GM23338 (cell line): ENCODE measurements around the gene DAAM2. TPM values are rescaled to one million over a fixed set of nuclear protein-coding genes. Genes with fewer than 3 reads are reported as not detected.

Source experiments
- ATAC-seq: fragments of 200-7000 bp; cut with Tn5 transposase; 3 replicates; pipeline ENCODE4 v1.9.1; 2020
- DNase-seq: peaks from one replicate; pipeline ENCODE4 v3.0.0-alpha.2; 2015; ENCODE audit warnings: low spot score
- H2AFZ ChIP-seq: fragments of 200-600 bp; sonication (generic); 2 replicates; pipeline ENCODE4 v1.8.0; 2016; ENCODE audit warnings: antibody characterized with exemption, mild to moderate bottlenecking, moderate library complexity
- H3F3A ChIP-seq: fragments of 200-600 bp; sonication (generic); replicated peaks from 2 replicates; pipeline ENCODE4 v1.8.0; 2017; ENCODE audit warnings: antibody characterized with exemption, mixed run types, low read depth
- H3K27ac ChIP-seq: fragments of 200-600 bp; sonication (generic); 2 replicates; pipeline ENCODE4 v1.6.1; 2016; ENCODE audit warnings: low read depth
- H3K27me3 ChIP-seq: fragments of 200-600 bp; sonication (generic); 2 replicates; pipeline ENCODE4 v1.8.0; 2016; ENCODE audit warnings: mild to moderate bottlenecking, mixed run types, moderate library complexity; ENCODE audit not compliant: insufficient read depth
- H3K36me3 ChIP-seq: fragments of 200-600 bp; sonication (generic); 2 replicates; pipeline ENCODE4 v1.8.0; 2016; ENCODE audit warnings: mild to moderate bottlenecking; ENCODE audit not compliant: insufficient read depth
- H3K4me1 ChIP-seq: fragments of 200-600 bp; sonication (generic); 2 replicates; pipeline ENCODE4 v1.8.0; 2016; ENCODE audit warnings: mild to moderate bottlenecking, moderate library complexity; ENCODE audit not compliant: insufficient read depth
- H3K4me2 ChIP-seq: fragments of 200-600 bp; sonication (generic); 2 replicates; pipeline ENCODE4 v1.7.1; 2017; ENCODE audit warnings: mixed run types
- H3K4me3 ChIP-seq: fragments of 200-600 bp; sonication (generic); 2 replicates; pipeline ENCODE4 v1.6.1; 2016; ENCODE audit warnings: mixed run types
- H3K79me2 ChIP-seq: fragments of 200-600 bp; sonication (generic); replicated peaks from 2 replicates; pipeline ENCODE4 v1.8.0; 2017; ENCODE audit warnings: mild to moderate bottlenecking; ENCODE audit not compliant: insufficient read depth
- H3K9me2 ChIP-seq: fragments of 200-600 bp; sonication (generic); 2 replicates; pipeline ENCODE4 v1.8.0; 2017; ENCODE audit not compliant: insufficient read depth
- H4K20me1 ChIP-seq: fragments of 200-600 bp; sonication (generic); replicated peaks from 2 replicates; pipeline ENCODE4 v1.8.0; 2017; ENCODE audit warnings: mild to moderate bottlenecking; ENCODE audit not compliant: insufficient read depth
- H3K27ac Mint-ChIP-seq: 2 replicates; pipeline ENCODE4 v1.8.0; 2020; ENCODE audit warnings: inconsistent platforms, mild to moderate bottlenecking, moderate library complexity, mixed read lengths
- H3K27me3 Mint-ChIP-seq: 3 replicates; pipeline ENCODE4 v1.8.0; 2022; ENCODE audit warnings: low read depth, mild to moderate bottlenecking, moderate library complexity, mixed read lengths, inconsistent platforms; ENCODE audit not compliant: insufficient read depth, poor library complexity
- H3K36me3 Mint-ChIP-seq: 3 replicates; pipeline ENCODE4 v1.8.0; 2021; ENCODE audit warnings: low read depth, mild to moderate bottlenecking, inconsistent platforms, moderate library complexity, mixed read lengths
- H3K4me1 Mint-ChIP-seq: 3 replicates; pipeline ENCODE4 v1.8.0; 2020; ENCODE audit warnings: mild to moderate bottlenecking, inconsistent platforms, mixed read lengths
- H3K4me3 Mint-ChIP-seq: 3 replicates; pipeline ENCODE4 v1.8.0; 2021; ENCODE audit warnings: moderate library complexity, mild to moderate bottlenecking, inconsistent platforms, mixed read lengths
- H3K9me3 Mint-ChIP-seq: 3 replicates; pipeline ENCODE4 v1.8.0; 2020; ENCODE audit warnings: moderate library complexity, mild to moderate bottlenecking, inconsistent platforms, mixed read lengths
- EZH2phosphoT487 ChIP-seq: fragments of 200-600 bp; sonication (generic); IDR thresholded peaks from one replicate; pipeline ENCODE4 v1.8.1; 2018; ENCODE audit warnings: antibody characterized with exemption; ENCODE audit not compliant: unreplicated experiment
- ZNF331 ChIP-seq: fragments of 250-450 bp; sonication (Bioruptor Pico); IDR thresholded peaks from 2 replicates; pipeline ENCODE4 v1.5.0; 2020; ENCODE audit warnings: low read depth, mild to moderate bottlenecking, moderate library complexity
- ZNF462 ChIP-seq: fragments of 250-450 bp; sonication (Bioruptor Pico); IDR thresholded peaks from 2 replicates; pipeline ENCODE4 v1.5.0; 2020; ENCODE audit warnings: mild to moderate bottlenecking, moderate library complexity
- polyA plus RNA-seq: library from polyadenylated mRNA; unstranded; fragments of >200 nt; fragmentation: Nextera tagmentation; extraction: Ambion mirVana; gene quantifications from 2 replicates; pipeline ENCODE4 v1.2.1, GENCODE V29; 2016
- total RNA-seq: library from RNA; depleted of rRNA; stranded (reverse); fragments of >200 nt; shearing (Covaris generic); gene quantifications from 2 replicates; pipeline ENCODE4 v1.2.3, GENCODE V29; 2014

The DAAM2 gene
- total and polyA plus RNA-seq, 2 experiments from 2014 or later, result 1.4 to 4.9 TPM

GRCh38 chr6:39806278-39806677 is 14.1 kb downstream of the DAAM2 start:
- H3K36me3 Mint-ChIP-seq, result no peaks in the 10 kb centered on the region
- no peak for ATAC-seq

More at GRCh38 chr6:39806278-39806677, 14.1 kb downstream of the DAAM2 start:
- no peak overlapping the region for H3K4me2 ChIP-seq
- Mint-ChIP-seq H3K4me3 (no peak overlapping the region), H3K27ac (no peak overlapping the region), H3K4me1 (peaks cover 18% of the 10 kb centered on the region), H3K9me3 (no peaks in the 10 kb centered on the region; the same call in 2 of the 3 replicates), H3K27me3 (peaks cover 3% of the 10 kb centered on the region)
- H3K4me3 ChIP-seq, result no peak overlapping the region
- H3K79me2 ChIP-seq, result no peaks in the 10 kb centered on the region
- H3K4me1 ChIP-seq, result peaks cover 8% of the 10 kb centered on the region; the same call in 1 of the 2 replicates
- H3K27me3 ChIP-seq, result no peaks in the 10 kb centered on the region
- H3K36me3 ChIP-seq, result no peaks in the 10 kb centered on the region
- H4K20me1 ChIP-seq, result no peaks in the 10 kb centered on the region
- no peak for DNase-seq
- no peaks in the 10 kb centered on the region for H3K9me2 ChIP-seq
- H3F3A ChIP-seq, result no peaks in the 10 kb centered on the region
- H2AFZ ChIP-seq, result no peak overlapping the region
- H3K27ac ChIP-seq, result no peak overlapping the region
- TF ChIP-seq EZH2phosphoT487 (no peak), ZNF331 (no peak), ZNF462 (no peak)
